Adipocyte (in vitro differentiated cells): ENCODE data around the gene MZB1.

ENCODE experiments used
- DNase-seq: peaks from one replicate; pipeline ENCODE4 v3.0.0-alpha.2; 2015; ENCODE audit warnings: low read depth
- H3K27me3 ChIP-seq: replicated peaks from 2 replicates; pipeline ENCODE4 v1.7.0; 2013; ENCODE audit warnings: mild to moderate bottlenecking, low read length, moderate library complexity; ENCODE audit not compliant: control insufficient read depth, insufficient read depth
- H3K36me3 ChIP-seq: 2 replicates; pipeline ENCODE4 v1.7.0; 2013; ENCODE audit warnings: low read length, mild to moderate bottlenecking, moderate library complexity; ENCODE audit not compliant: control insufficient read depth, insufficient read depth, severe bottlenecking
- H3K4me1 ChIP-seq: 2 replicates; pipeline ENCODE4 v1.7.0; 2013; ENCODE audit warnings: mild to moderate bottlenecking, low read length, moderate library complexity; ENCODE audit not compliant: control insufficient read depth, insufficient read depth
- H3K4me3 ChIP-seq: 2 replicates; pipeline ENCODE4 v1.7.0; 2013; ENCODE audit warnings: mild to moderate bottlenecking, low read length, moderate library complexity
- H3K9ac ChIP-seq: 2 replicates; pipeline ENCODE4 v1.7.0; 2013; ENCODE audit warnings: mild to moderate bottlenecking, low read length, moderate library complexity
- H3K9me3 ChIP-seq: 2 replicates; pipeline ENCODE4 v1.7.0; 2013; ENCODE audit warnings: mild to moderate bottlenecking, low read length, moderate library complexity; ENCODE audit not compliant: control insufficient read depth

The MZB1 gene

GRCh38 chr5:139341187-139341688 lies 48.5 kb downstream of the MZB1 start:
- no peaks in the 10 kb centered on the region for H3K9me3 ChIP-seq
- H3K4me3 ChIP-seq: peak overlapping the region; percentile 100
- no peaks in the 10 kb centered on the region for H3K36me3 ChIP-seq
- H3K27me3 ChIP-seq: no peaks in the 10 kb centered on the region
- peak overlapping the region; percentile 100 for H3K9ac ChIP-seq
- peaks cover 33% of the 10 kb centered on the region for H3K4me1 ChIP-seq
- DNase-seq: no peak

GRCh38 chr5:139340051-139340450 lies 49.7 kb downstream of the MZB1 start:
- no peaks in the 10 kb centered on the region for H3K36me3 ChIP-seq
- H3K9ac ChIP-seq: no peak overlapping the region
- H3K9me3 ChIP-seq: no peaks in the 10 kb centered on the region
- DNase-seq: no peak
- H3K4me3 ChIP-seq: no peak overlapping the region
- H3K27me3 ChIP-seq: no peaks in the 10 kb centered on the region
- H3K4me1 ChIP-seq: peaks cover 37% of the 10 kb centered on the region
